WTC11 (cell line): ENCODE data around the gene IL17RC. TPM values are rescaled to one million over a fixed set of nuclear protein-coding genes. Genes with fewer than 3 reads are reported as not detected.

Source experiments
- ATAC-seq: fragments of 200-7000 bp; cut with Tn5 transposase; 2 replicates; pipeline ENCODE4 v1.10.0; 2021; ENCODE audit warnings: mild to moderate bottlenecking, moderate library complexity
- CTCF ChIA-PET: fragments of 300-600 bp; sonication (Branson Sonifier 250); formaldehyde crosslinking; loops from one replicate; lab custom pipeline; 2021; ENCODE audit warnings: antibody characterized with exemption; lab: Charles Lee
- POLR2A ChIA-PET: fragments of 350-600 bp; sonication (Branson Sonifier 250); formaldehyde crosslinking; loops from one replicate; lab custom pipeline; 2021; ENCODE audit warnings: antibody characterized with exemption; lab: Charles Lee
- DNase-seq: peaks from one replicate; pipeline ENCODE4 v3.0.0; 2021; ENCODE audit warnings: low spot score
- H3K27ac Mint-ChIP-seq: 2 replicates; pipeline ENCODE4 v1.8.0; 2021; ENCODE audit warnings: mixed read lengths
- H3K27me3 Mint-ChIP-seq: 2 replicates; pipeline ENCODE4 v1.8.0; 2021; ENCODE audit warnings: low read depth, mild to moderate bottlenecking, moderate library complexity, mixed read lengths
- H3K36me3 Mint-ChIP-seq: 2 replicates; pipeline ENCODE4 v1.8.0; 2021; ENCODE audit warnings: mixed read lengths
- H3K4me1 Mint-ChIP-seq: 2 replicates; pipeline ENCODE4 v1.8.0; 2022; ENCODE audit warnings: mixed read lengths
- H3K4me3 Mint-ChIP-seq: 2 replicates; pipeline ENCODE4 v1.8.0; 2021; ENCODE audit warnings: mild to moderate bottlenecking, moderate library complexity, mixed read lengths
- H3K9me3 Mint-ChIP-seq: 2 replicates; pipeline ENCODE4 v1.8.0; 2021; ENCODE audit warnings: mixed read lengths
- AR ChIP-seq: fragments of 250-450 bp; sonication (Bioruptor Pico); IDR thresholded peaks from 2 replicates; pipeline ENCODE4 v1.9.0; 2021; ENCODE audit warnings: mild to moderate bottlenecking
- ELF4 ChIP-seq: sonication (generic); formaldehyde crosslinking; IDR thresholded peaks from 2 replicates; pipeline ENCODE4 v1.8.1; 2022; ENCODE audit warnings: low read depth, mild to moderate bottlenecking, moderate library complexity, missing genetic modification reagents
- ETV6 ChIP-seq: sonication (generic); formaldehyde crosslinking; IDR thresholded peaks from 2 replicates; pipeline ENCODE4 v1.8.1; 2022; ENCODE audit warnings: mild to moderate bottlenecking, missing genetic modification reagents
- FOXJ3 ChIP-seq: sonication (generic); formaldehyde crosslinking; IDR thresholded peaks from 2 replicates; pipeline ENCODE4 v1.9.0; 2021; ENCODE audit warnings: missing genetic modification reagents, mild to moderate bottlenecking, borderline replicate concordance
- FOXK1 ChIP-seq: sonication (generic); formaldehyde crosslinking; IDR thresholded peaks from 2 replicates; pipeline ENCODE4 v1.8.0; 2022; ENCODE audit warnings: mild to moderate bottlenecking, moderate library complexity, missing genetic modification reagents
- GABPB1 ChIP-seq: sonication (generic); formaldehyde crosslinking; IDR thresholded peaks from 2 replicates; pipeline ENCODE4 v1.8.1; 2023; ENCODE audit warnings: mild to moderate bottlenecking, missing genetic modification reagents
- GTF2I ChIP-seq: fragments of 250-450 bp; sonication (Bioruptor Pico); conservative IDR thresholded peaks from 2 replicates; pipeline ENCODE4 v1.4.0; 2021; ENCODE audit warnings: mild to moderate bottlenecking
- NFE2L1 ChIP-seq: sonication (generic); formaldehyde crosslinking; IDR thresholded peaks from 2 replicates; pipeline ENCODE4 v1.8.1; 2023; ENCODE audit warnings: missing genetic modification reagents
- NR3C1 ChIP-seq: sonication (generic); formaldehyde crosslinking; conservative IDR thresholded peaks from 2 replicates; pipeline ENCODE4 v1.8.1; 2023; ENCODE audit warnings: low read depth, mild to moderate bottlenecking, missing genetic modification reagents
- PRDM15 ChIP-seq: sonication (generic); formaldehyde crosslinking; IDR thresholded peaks from 2 replicates; pipeline ENCODE4 v1.8.0; 2022; ENCODE audit warnings: missing genetic modification reagents
- TP53 ChIP-seq: sonication (generic); formaldehyde crosslinking; IDR thresholded peaks from 2 replicates; pipeline ENCODE4 v1.8.1; 2023; ENCODE audit warnings: mild to moderate bottlenecking, missing genetic modification reagents
- ZNF232 ChIP-seq: sonication (generic); formaldehyde crosslinking; IDR thresholded peaks from 2 replicates; pipeline ENCODE4 v1.8.0; 2022; ENCODE audit warnings: mild to moderate bottlenecking, missing genetic modification reagents
- ZNF263 ChIP-seq: sonication (generic); formaldehyde crosslinking; IDR thresholded peaks from 2 replicates; pipeline ENCODE4 v1.8.1; 2022; ENCODE audit warnings: low read depth, mild to moderate bottlenecking, moderate library complexity, missing genetic modification reagents
- ZNF281 ChIP-seq: sonication (generic); formaldehyde crosslinking; IDR thresholded peaks from 2 replicates; pipeline ENCODE4 v1.8.0; 2023; ENCODE audit warnings: mild to moderate bottlenecking, missing genetic modification reagents
- ZNF317 ChIP-seq: sonication (generic); formaldehyde crosslinking; IDR thresholded peaks from 2 replicates; pipeline ENCODE4 v1.8.1; 2023; ENCODE audit warnings: low read depth, mild to moderate bottlenecking, moderate library complexity, missing genetic modification reagents, borderline replicate concordance
- ZNF425 ChIP-seq: fragments of 250-450 bp; sonication (Bioruptor Pico); conservative IDR thresholded peaks from 2 replicates; pipeline ENCODE4 v1.9.0; 2021; ENCODE audit warnings: mild to moderate bottlenecking
- ZNF671 ChIP-seq: fragments of 250-450 bp; sonication (Bioruptor Pico); IDR thresholded peaks from 2 replicates; pipeline ENCODE4 v1.8.0; 2021; ENCODE audit warnings: mild to moderate bottlenecking
- total RNA-seq: library from RNA; stranded (reverse); gene quantifications from 3 replicates; pipeline ENCODE4 v1.2.3, GENCODE V29; 2021
- TF ChIP-seq, protein P1 (sequence below): sonication (generic); formaldehyde crosslinking; IDR thresholded peaks from 2 replicates; pipeline ENCODE4 v1.8.0; 2022; ENCODE audit warnings: mild to moderate bottlenecking, missing genetic modification reagents
- TF ChIP-seq, protein P2 (sequence below): sonication (generic); formaldehyde crosslinking; conservative IDR thresholded peaks from 2 replicates; pipeline ENCODE4 v1.8.1; 2023; ENCODE audit warnings: mild to moderate bottlenecking, low read depth, missing genetic modification reagents, moderate library complexity

Gene IL17RC
- total RNA-seq, 1 experiment from 2014 or later = 10.1 TPM

- DNase-seq (peak; percentile 86), ATAC-seq (peak; percentile 75)
- ChIA-PET CTCF (interaction anchor here (0.6 to 4.5 kb wide), 57 partner anchors 8 to 375 kb away, joined by 3 to 143 read pairs (median 5); partner anchors contain the start of genes ARPC4, CAMK1, CRELD1 and EMC3), POLR2A (interaction anchor here (0.5 to 2.0 kb wide), 15 partner anchors 9 to 718 kb away, joined by 3 to 35 read pairs (median 5); partner anchors contain the start of genes ARPC4, CRELD1, EMC3 and FANCD2)
- peaks cover 3% of the 10 kb centered on the region for H3K4me1 Mint-ChIP-seq
- H3K4me3 Mint-ChIP-seq = peak overlapping the region; percentile 78
- H3K36me3 Mint-ChIP-seq = peaks cover 5% of the 10 kb centered on the region; the same call in 1 of the 2 replicates
- no peak overlapping the region; the same call in 1 of the 2 replicates for H3K27ac Mint-ChIP-seq
- no peaks in the 10 kb centered on the region; the same call in 1 of the 2 replicates for H3K27me3 Mint-ChIP-seq
- H3K9me3 Mint-ChIP-seq = no peaks in the 10 kb centered on the region; the same call in 1 of the 2 replicates
- TF ChIP-seq ETV6 (CRISPR knock-in tag) (peak; percentile 94), ELF4 (CRISPR knock-in tag) (no peak), NR3C1 (CRISPR knock-in tag) (peak; percentile 69; the same call in 1 of the 2 replicates), FOXK1 (CRISPR knock-in tag) (peak; percentile 74), FOXJ3 (CRISPR knock-in tag) (no peak), GABPB1 (CRISPR knock-in tag) (no peak; the same call in 1 of the 2 replicates), ZNF317 (CRISPR knock-in tag) (peak; percentile 54; the same call in 1 of the 2 replicates), ZNF671 (no peak), NFE2L1 (CRISPR knock-in tag) (no peak), GTF2I (no peak), ZNF281 (CRISPR knock-in tag) (peak; percentile 4; the same call in 1 of the 2 replicates), ZNF232 (CRISPR knock-in tag) (no peak; the same call in 1 of the 2 replicates), PRDM15 (CRISPR knock-in tag) (no peak), TP53 (CRISPR knock-in tag) (peak; percentile 84), AR (no peak), ZNF263 (CRISPR knock-in tag) (no peak), ZNF425 (no peak)
- TF ChIP-seq, protein P1, sequence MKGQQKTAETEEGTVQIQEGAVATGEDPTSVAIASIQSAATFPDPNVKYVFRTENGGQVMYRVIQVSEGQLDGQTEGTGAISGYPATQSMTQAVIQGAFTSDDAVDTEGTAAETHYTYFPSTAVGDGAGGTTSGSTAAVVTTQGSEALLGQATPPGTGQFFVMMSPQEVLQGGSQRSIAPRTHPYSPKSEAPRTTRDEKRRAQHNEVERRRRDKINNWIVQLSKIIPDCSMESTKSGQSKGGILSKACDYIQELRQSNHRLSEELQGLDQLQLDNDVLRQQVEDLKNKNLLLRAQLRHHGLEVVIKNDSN (CRISPR knock-in tag) = 0 out of 2 replicates have a peak, but pooled peaks have one; percentile 12
- TF ChIP-seq, protein P2, sequence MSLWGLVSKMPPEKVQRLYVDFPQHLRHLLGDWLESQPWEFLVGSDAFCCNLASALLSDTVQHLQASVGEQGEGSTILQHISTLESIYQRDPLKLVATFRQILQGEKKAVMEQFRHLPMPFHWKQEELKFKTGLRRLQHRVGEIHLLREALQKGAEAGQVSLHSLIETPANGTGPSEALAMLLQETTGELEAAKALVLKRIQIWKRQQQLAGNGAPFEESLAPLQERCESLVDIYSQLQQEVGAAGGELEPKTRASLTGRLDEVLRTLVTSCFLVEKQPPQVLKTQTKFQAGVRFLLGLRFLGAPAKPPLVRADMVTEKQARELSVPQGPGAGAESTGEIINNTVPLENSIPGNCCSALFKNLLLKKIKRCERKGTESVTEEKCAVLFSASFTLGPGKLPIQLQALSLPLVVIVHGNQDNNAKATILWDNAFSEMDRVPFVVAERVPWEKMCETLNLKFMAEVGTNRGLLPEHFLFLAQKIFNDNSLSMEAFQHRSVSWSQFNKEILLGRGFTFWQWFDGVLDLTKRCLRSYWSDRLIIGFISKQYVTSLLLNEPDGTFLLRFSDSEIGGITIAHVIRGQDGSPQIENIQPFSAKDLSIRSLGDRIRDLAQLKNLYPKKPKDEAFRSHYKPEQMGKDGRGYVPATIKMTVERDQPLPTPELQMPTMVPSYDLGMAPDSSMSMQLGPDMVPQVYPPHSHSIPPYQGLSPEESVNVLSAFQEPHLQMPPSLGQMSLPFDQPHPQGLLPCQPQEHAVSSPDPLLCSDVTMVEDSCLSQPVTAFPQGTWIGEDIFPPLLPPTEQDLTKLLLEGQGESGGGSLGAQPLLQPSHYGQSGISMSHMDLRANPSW (CRISPR knock-in tag) = no peak; the same call in 1 of the 2 replicates
These were observed 29.5 kb downstream of the IL17RC start for GRCh38 chr3:9946112-9947024.
